ENCODE data around the gene HDDC2.

Gene HDDC2

GRCh38 chr6:125251516-125252220 lies 50.1 kb downstream of the HDDC2 start:
- no peak overlapping the region for H4K8ac ChIP-seq (ENCODE audit: low read depth, low read length)
- H3K4me1 ChIP-seq (ENCODE audit: control insufficient read depth in 2 of 2, insufficient read depth in 1 of 2, low read depth in 1 of 2, low read length in 2 of 2), result peaks cover 4 to 7% of the 10 kb centered on the region in 2 donors
- H3K27me3 ChIP-seq (ENCODE audit: control insufficient read depth in 3 of 3, insufficient read depth in 3 of 3, low read depth in 1 of 3, low read length in 3 of 3), result no peaks in the 10 kb centered on the region
- no peak overlapping the region for H2BK120ac ChIP-seq (ENCODE audit: low read depth, low read length)
- peak; percentile 11 for DNase-seq (ENCODE audit: low spot score)
- no peak overlapping the region for H3K4me3 ChIP-seq (ENCODE audit: low read length in 2 of 2)
- H3K9ac ChIP-seq (ENCODE audit: low read depth, low read length, poor library complexity), result no peak overlapping the region
- H3K36me3 ChIP-seq (replicated peaks in 1 of 2; ENCODE audit: control insufficient read depth in 2 of 2, insufficient read depth in 2 of 2, low read length in 2 of 2), result no peaks in the 10 kb centered on the region
- no peaks in the 10 kb centered on the region for H3K79me1 ChIP-seq (ENCODE audit: low read depth, low read length)
- no CpG with 5 or more reads among the region's 6 CpGs for WGBS, 2 donors (ENCODE audit: extremely low coverage in 2 of 2, insufficient read length in 2 of 2, insufficient replicate concordance in 1 of 2)
- no peak overlapping the region for H3K4me2 ChIP-seq (ENCODE audit: insufficient read depth, low read length, poor library complexity, severe bottlenecking)
- no peak overlapping the region for H2BK12ac ChIP-seq (ENCODE audit: low read length)
- H2BK5ac ChIP-seq (ENCODE audit: low read length), result no peak overlapping the region
- H3K18ac ChIP-seq (ENCODE audit: low read length), result peak overlapping the region; percentile 60
- no peak overlapping the region for H2BK15ac ChIP-seq (ENCODE audit: low read length)
- no peaks in the 10 kb centered on the region for H3K9me3 ChIP-seq (replicated peaks in 1 of 2; ENCODE audit: control insufficient read depth in 2 of 2, insufficient read depth in 1 of 2, low read depth in 1 of 2, low read length in 2 of 2)
- H4K91ac ChIP-seq (ENCODE audit: low read depth, low read length, poor library complexity), result no peak overlapping the region
- H2AK5ac ChIP-seq (ENCODE audit: low read depth, low read length), result no peak overlapping the region
- H3K4ac ChIP-seq (ENCODE audit: low read length), result no peak overlapping the region
- H3K14ac ChIP-seq (ENCODE audit: low read length), result no peak overlapping the region
- no peak overlapping the region for H3K27ac ChIP-seq (replicated peaks; ENCODE audit: low read length)
- no peak overlapping the region for H3K23ac ChIP-seq (ENCODE audit: low read depth, low read length, poor library complexity)
- H2AFZ ChIP-seq (ENCODE audit: low read length), result peak overlapping the region; percentile 87

- Histone ChIP-seq H2BK120ac (ENCODE audit: low read depth, low read length) (no peak overlapping the region), H2AK5ac (ENCODE audit: low read depth, low read length) (no peak overlapping the region), H3K27me3 (ENCODE audit: control insufficient read depth in 3 of 3, insufficient read depth in 3 of 3, low read depth in 1 of 3, low read length in 3 of 3) (no peaks in the 10 kb centered on the region), H2BK12ac (ENCODE audit: low read length) (no peak overlapping the region), H2AFZ (ENCODE audit: low read length) (no peak overlapping the region), H3K4me3 (ENCODE audit: low read length in 2 of 2) (no peak overlapping the region), H3K79me1 (ENCODE audit: low read depth, low read length) (no peaks in the 10 kb centered on the region), H4K91ac (ENCODE audit: low read depth, low read length, poor library complexity) (no peak overlapping the region), H3K9ac (ENCODE audit: low read depth, low read length, poor library complexity) (no peak overlapping the region), H2BK15ac (ENCODE audit: low read length) (no peak overlapping the region), H3K23ac (ENCODE audit: low read depth, low read length, poor library complexity) (no peak overlapping the region), H4K8ac (ENCODE audit: low read depth, low read length) (no peak overlapping the region), H3K4me1 (ENCODE audit: control insufficient read depth in 2 of 2, insufficient read depth in 1 of 2, low read depth in 1 of 2, low read length in 2 of 2) (peaks cover 4 to 7% of the 10 kb centered on the region in 2 donors), H3K27ac (replicated peaks; ENCODE audit: low read length) (no peak overlapping the region), H3K36me3 (replicated peaks in 1 of 2; ENCODE audit: control insufficient read depth in 2 of 2, insufficient read depth in 2 of 2, low read length in 2 of 2) (no peaks in the 10 kb centered on the region), H3K18ac (ENCODE audit: low read length) (no peak overlapping the region), H3K14ac (ENCODE audit: low read length) (no peak overlapping the region), H3K4ac (ENCODE audit: low read length) (no peak overlapping the region), H3K9me3 (replicated peaks in 1 of 2; ENCODE audit: control insufficient read depth in 2 of 2, insufficient read depth in 1 of 2, low read depth in 1 of 2, low read length in 2 of 2) (no peaks in the 10 kb centered on the region), H3K4me2 (ENCODE audit: insufficient read depth, low read length, poor library complexity, severe bottlenecking) (no peak overlapping the region), H2BK5ac (ENCODE audit: low read length) (no peak overlapping the region)
- no peak for DNase-seq (ENCODE audit: low spot score)
- WGBS, 2 donors (ENCODE audit: extremely low coverage in 2 of 2, insufficient read length in 2 of 2, insufficient replicate concordance in 1 of 2), result no CpG with 5 or more reads among the region's 1 CpG
Measured at GRCh38 chr6:125250511-125250910, 51.3 kb downstream of the HDDC2 start.

GRCh38 chr6:125248136-125248535 lies 53.6 kb downstream of the HDDC2 start:
- Histone ChIP-seq H4K8ac (ENCODE audit: low read depth, low read length) (no peak overlapping the region), H3K9me3 (replicated peaks in 1 of 2; ENCODE audit: control insufficient read depth in 2 of 2, insufficient read depth in 1 of 2, low read depth in 1 of 2, low read length in 2 of 2) (peaks cover 0 to 4% of the 10 kb centered on the region in 2 donors), H2AK5ac (ENCODE audit: low read depth, low read length) (no peak overlapping the region), H3K27ac (replicated peaks; ENCODE audit: low read length) (no peak overlapping the region), H3K9ac (ENCODE audit: low read depth, low read length, poor library complexity) (no peak overlapping the region), H3K79me1 (ENCODE audit: low read depth, low read length) (no peaks in the 10 kb centered on the region), H2AFZ (ENCODE audit: low read length) (no peak overlapping the region), H2BK12ac (ENCODE audit: low read length) (no peak overlapping the region), H3K14ac (ENCODE audit: low read length) (no peak overlapping the region), H3K27me3 (ENCODE audit: control insufficient read depth in 3 of 3, insufficient read depth in 3 of 3, low read depth in 1 of 3, low read length in 3 of 3) (no peaks in the 10 kb centered on the region), H4K91ac (ENCODE audit: low read depth, low read length, poor library complexity) (no peak overlapping the region), H3K4me2 (ENCODE audit: insufficient read depth, low read length, poor library complexity, severe bottlenecking) (no peak overlapping the region), H2BK15ac (ENCODE audit: low read length) (no peak overlapping the region), H3K36me3 (replicated peaks in 1 of 2; ENCODE audit: control insufficient read depth in 2 of 2, insufficient read depth in 2 of 2, low read length in 2 of 2) (no peaks in the 10 kb centered on the region), H3K4me3 (ENCODE audit: low read length in 2 of 2) (no peak overlapping the region), H2BK5ac (ENCODE audit: low read length) (no peak overlapping the region), H2BK120ac (ENCODE audit: low read depth, low read length) (no peak overlapping the region), H3K23ac (ENCODE audit: low read depth, low read length, poor library complexity) (no peak overlapping the region), H3K18ac (ENCODE audit: low read length) (no peak overlapping the region), H3K4ac (ENCODE audit: low read length) (no peak overlapping the region), H3K4me1 (ENCODE audit: control insufficient read depth in 2 of 2, insufficient read depth in 1 of 2, low read depth in 1 of 2, low read length in 2 of 2) (peaks cover 4 to 7% of the 10 kb centered on the region in 2 donors)
- no CpG with 5 or more reads among the region's 7 CpGs for WGBS, 2 donors (ENCODE audit: extremely low coverage in 2 of 2, insufficient read length in 2 of 2, insufficient replicate concordance in 1 of 2)
- no peak for DNase-seq (ENCODE audit: low spot score)

- Histone ChIP-seq H2BK12ac (ENCODE audit: low read length) (no peak overlapping the region), H3K36me3 (replicated peaks in 1 of 2; ENCODE audit: control insufficient read depth in 2 of 2, insufficient read depth in 2 of 2, low read length in 2 of 2) (no peaks in the 10 kb centered on the region), H3K4ac (ENCODE audit: low read length) (no peak overlapping the region), H3K27ac (replicated peaks; ENCODE audit: low read length) (no peak overlapping the region), H4K91ac (ENCODE audit: low read depth, low read length, poor library complexity) (no peak overlapping the region), H3K27me3 (ENCODE audit: control insufficient read depth in 3 of 3, insufficient read depth in 3 of 3, low read depth in 1 of 3, low read length in 3 of 3) (no peaks in the 10 kb centered on the region), H4K8ac (ENCODE audit: low read depth, low read length) (no peak overlapping the region), H2BK120ac (ENCODE audit: low read depth, low read length) (no peak overlapping the region), H3K4me1 (ENCODE audit: control insufficient read depth in 2 of 2, insufficient read depth in 1 of 2, low read depth in 1 of 2, low read length in 2 of 2) (peaks cover 0 to under 1% of the 10 kb centered on the region in 2 donors), H3K23ac (ENCODE audit: low read depth, low read length, poor library complexity) (no peak overlapping the region), H3K18ac (ENCODE audit: low read length) (no peak overlapping the region), H3K4me2 (ENCODE audit: insufficient read depth, low read length, poor library complexity, severe bottlenecking) (no peak overlapping the region), H3K9me3 (replicated peaks in 1 of 2; ENCODE audit: control insufficient read depth in 2 of 2, insufficient read depth in 1 of 2, low read depth in 1 of 2, low read length in 2 of 2) (peaks cover 0 to 4% of the 10 kb centered on the region in 2 donors), H2AK5ac (ENCODE audit: low read depth, low read length) (no peak overlapping the region), H2BK15ac (ENCODE audit: low read length) (no peak overlapping the region), H3K14ac (ENCODE audit: low read length) (no peak overlapping the region), H2BK5ac (ENCODE audit: low read length) (no peak overlapping the region), H2AFZ (ENCODE audit: low read length) (no peak overlapping the region), H3K79me1 (ENCODE audit: low read depth, low read length) (no peaks in the 10 kb centered on the region), H3K9ac (ENCODE audit: low read depth, low read length, poor library complexity) (no peak overlapping the region), H3K4me3 (ENCODE audit: low read length in 2 of 2) (no peak overlapping the region)
- DNase-seq (ENCODE audit: low spot score), result no peak
Measured at GRCh38 chr6:125246566-125246965, 55.2 kb downstream of the HDDC2 start.

Data from neuronal stem cell (in vitro differentiated cells).